Glutamatergic neuron (in vitro differentiated cells): ENCODE measurements around the gene DIP2A. TPM values are rescaled to one million over a fixed set of nuclear protein-coding genes. Genes with fewer than 3 reads are reported as not detected.
"Not testable (repeated sequence)": the region's sequence is repeated elsewhere in the genome, so short reads cannot be mapped to it uniquely, and the experiment has no call there.

Source experiments
- DNase-seq: peaks from one replicate; pipeline ENCODE4 v3.0.0; 2022
- H3K27ac Mint-ChIP-seq: one replicate; pipeline ENCODE4 v1.8.0; 2020; ENCODE audit warnings: mild to moderate bottlenecking, mixed read lengths, inconsistent platforms; ENCODE audit not compliant: unreplicated experiment
- H3K27me3 Mint-ChIP-seq: one replicate; pipeline ENCODE4 v1.8.0; 2020; ENCODE audit warnings: mild to moderate bottlenecking, moderate library complexity, mixed read lengths, inconsistent platforms; ENCODE audit not compliant: unreplicated experiment
- H3K36me3 Mint-ChIP-seq: one replicate; pipeline ENCODE4 v1.8.0; 2020; ENCODE audit warnings: mild to moderate bottlenecking, mixed read lengths, inconsistent platforms; ENCODE audit not compliant: unreplicated experiment
- H3K4me1 Mint-ChIP-seq: one replicate; pipeline ENCODE4 v1.8.0; 2020; ENCODE audit warnings: mild to moderate bottlenecking, low read depth, mixed read lengths, inconsistent platforms; ENCODE audit not compliant: unreplicated experiment
- H3K4me3 Mint-ChIP-seq: one replicate; pipeline ENCODE4 v1.8.0; 2020; ENCODE audit warnings: mild to moderate bottlenecking, mixed read lengths, inconsistent platforms; ENCODE audit not compliant: unreplicated experiment
- H3K9me3 Mint-ChIP-seq: one replicate; pipeline ENCODE4 v1.8.0; 2020; ENCODE audit warnings: mild to moderate bottlenecking, moderate library complexity, mixed read lengths, inconsistent platforms; ENCODE audit not compliant: unreplicated experiment
- CTCF ChIP-seq: fragments of 200-600 bp; sonication (generic); IDR thresholded peaks from one replicate; pipeline ENCODE4 v1.5.0; 2021; ENCODE audit not compliant: partially characterized antibody, unreplicated experiment
- total RNA-seq: library from RNA; stranded (reverse); fragmentation: NEBNext Ultra II Directional; extraction: Animal tissue kit (Norgen Biotek cat#: 25700); gene quantifications from one replicate; pipeline ENCODE4 v1.2.1, GENCODE V29; 2021; ENCODE audit not compliant: unreplicated experiment

Gene DIP2A
- total RNA-seq, 1 donor from 2014 or later = 55.4 TPM

GRCh38 chr21:46570631-46571030, 111.9 kb downstream of the DIP2A start:
- H3K4me1 Mint-ChIP-seq = no peaks in the 10 kb centered on the region
- H3K27ac Mint-ChIP-seq = no peak overlapping the region
- no peaks in the 10 kb centered on the region for H3K27me3 Mint-ChIP-seq
- no peak for DNase-seq
- TF ChIP-seq CTCF = no peak
- H3K9me3 Mint-ChIP-seq = no peaks in the 10 kb centered on the region
- H3K36me3 Mint-ChIP-seq = peaks cover 18% of the 10 kb centered on the region
- no peak overlapping the region for H3K4me3 Mint-ChIP-seq

- Mint-ChIP-seq H3K27ac (no peak overlapping the region), H3K4me3 (no peak overlapping the region), H3K4me1 (no peaks in the 10 kb centered on the region), H3K36me3 (peaks cover 25% of the 10 kb centered on the region), H3K27me3 (no peaks in the 10 kb centered on the region), H3K9me3 (no peaks in the 10 kb centered on the region)
- TF ChIP-seq CTCF = no peak
- no peak for DNase-seq
Observed at GRCh38 chr21:46572850-46573249, 114.2 kb downstream of the DIP2A start.

GRCh38 chr21:46577786-46578185, 119.1 kb downstream of the DIP2A start:
- H3K4me3 Mint-ChIP-seq, H3K27ac Mint-ChIP-seq, H3K4me1 Mint-ChIP-seq, H3K27me3 Mint-ChIP-seq, DNase-seq: not testable (repeated sequence)
- Mint-ChIP-seq H3K36me3 (peaks cover 61% of the 10 kb centered on the region), H3K9me3 (peaks cover 15% of the 10 kb centered on the region)

GRCh38 chr21:46579394-46579793, 120.7 kb downstream of the DIP2A start:
- Mint-ChIP-seq H3K36me3 (peaks cover 54% of the 10 kb centered on the region), H3K9me3 (peaks cover 17% of the 10 kb centered on the region)
- not testable (repeated sequence) for H3K27me3 Mint-ChIP-seq, H3K4me1 Mint-ChIP-seq, DNase-seq, H3K4me3 Mint-ChIP-seq, H3K27ac Mint-ChIP-seq

GRCh38 chr21:46581780-46582307, 123.2 kb downstream of the DIP2A start:
- DNase-seq = no peak
- H3K27me3 Mint-ChIP-seq = peaks cover 11% of the 10 kb centered on the region
- peaks cover 21% of the 10 kb centered on the region for H3K9me3 Mint-ChIP-seq

More at GRCh38 chr21:46581780-46582307, 123.2 kb downstream of the DIP2A start:
- H3K36me3 Mint-ChIP-seq = peaks cover 61% of the 10 kb centered on the region
- H3K4me1 Mint-ChIP-seq = no peaks in the 10 kb centered on the region
- no peak overlapping the region for H3K27ac Mint-ChIP-seq
- H3K4me3 Mint-ChIP-seq = no peak overlapping the region
- TF ChIP-seq CTCF = no peak
